ENCODE measurements around the gene AGBL1. TPM values are rescaled to one million over a fixed set of nuclear protein-coding genes. Genes with fewer than 3 reads are reported as not detected.

Gene AGBL1
- total RNA-seq, 1 experiment from 2014 or later = not detected

DNA sequence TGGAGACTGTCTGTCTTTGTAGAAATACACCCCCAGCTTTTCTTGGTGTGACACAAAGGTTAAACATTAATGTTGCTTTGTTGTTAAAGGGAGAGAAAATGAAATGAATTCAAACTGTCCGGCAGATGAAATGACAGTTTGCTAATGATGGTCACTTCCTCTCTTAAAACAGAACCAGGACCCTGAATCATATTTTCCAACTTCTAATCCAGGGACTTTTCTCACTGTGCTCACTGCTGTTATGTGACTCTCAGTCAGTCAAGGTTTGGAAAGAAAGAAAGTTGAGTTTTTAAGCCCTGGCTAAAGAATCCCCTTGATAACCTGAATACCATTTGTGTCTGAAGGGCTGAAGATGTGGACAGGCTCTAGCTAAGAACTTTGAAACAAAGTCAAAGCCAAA lies 215.8 kb downstream of the AGBL1 start:
- no peak overlapping the region for H2AFZ ChIP-seq (ENCODE audit: low read length)
- H3K4ac ChIP-seq (ENCODE audit: low read depth, low read length) = no peak overlapping the region
- no peaks in the 10 kb centered on the region for H3K9me3 Mint-ChIP-seq
- H2BK12ac ChIP-seq (ENCODE audit: insufficient read length, low read depth, low read length) = no peak overlapping the region
- H3K56ac ChIP-seq (ENCODE audit: insufficient read length, low read depth, low read length) = no peak overlapping the region
- H2BK15ac ChIP-seq (ENCODE audit: low read depth, low read length) = no peak overlapping the region
- H3K9ac ChIP-seq (ENCODE audit: extremely low read depth, insufficient read length, low read length) = no peak overlapping the region
- H3K27ac ChIP-seq (ENCODE audit: insufficient read length, low read depth, low read length) = no peak overlapping the region
- H4K8ac ChIP-seq (replicated peaks; ENCODE audit: insufficient read length, low read depth, low read length) = no peak overlapping the region
- no peak overlapping the region for H3K18ac ChIP-seq (ENCODE audit: insufficient read length, low read depth, low read length)
- no peak overlapping the region for H3K27ac Mint-ChIP-seq
- H3K4me1 Mint-ChIP-seq = peaks cover 26 to 40% of the 10 kb centered on the region in 2 experiments
- H3K27me3 ChIP-seq (ENCODE audit: insufficient read depth, low read length) = no peaks in the 10 kb centered on the region; the same call in 1 of the 2 replicates
- H2AK5ac ChIP-seq (ENCODE audit: insufficient read length, low read length) = no peak overlapping the region
- no CpG with 5 or more reads among the region's 1 CpG for WGBS (ENCODE audit: extremely low coverage, insufficient read length, low lambda C conversion rate)
- H3T11ph ChIP-seq (ENCODE audit: low read length) = no peak overlapping the region
- TF ChIP-seq, protein P1, sequence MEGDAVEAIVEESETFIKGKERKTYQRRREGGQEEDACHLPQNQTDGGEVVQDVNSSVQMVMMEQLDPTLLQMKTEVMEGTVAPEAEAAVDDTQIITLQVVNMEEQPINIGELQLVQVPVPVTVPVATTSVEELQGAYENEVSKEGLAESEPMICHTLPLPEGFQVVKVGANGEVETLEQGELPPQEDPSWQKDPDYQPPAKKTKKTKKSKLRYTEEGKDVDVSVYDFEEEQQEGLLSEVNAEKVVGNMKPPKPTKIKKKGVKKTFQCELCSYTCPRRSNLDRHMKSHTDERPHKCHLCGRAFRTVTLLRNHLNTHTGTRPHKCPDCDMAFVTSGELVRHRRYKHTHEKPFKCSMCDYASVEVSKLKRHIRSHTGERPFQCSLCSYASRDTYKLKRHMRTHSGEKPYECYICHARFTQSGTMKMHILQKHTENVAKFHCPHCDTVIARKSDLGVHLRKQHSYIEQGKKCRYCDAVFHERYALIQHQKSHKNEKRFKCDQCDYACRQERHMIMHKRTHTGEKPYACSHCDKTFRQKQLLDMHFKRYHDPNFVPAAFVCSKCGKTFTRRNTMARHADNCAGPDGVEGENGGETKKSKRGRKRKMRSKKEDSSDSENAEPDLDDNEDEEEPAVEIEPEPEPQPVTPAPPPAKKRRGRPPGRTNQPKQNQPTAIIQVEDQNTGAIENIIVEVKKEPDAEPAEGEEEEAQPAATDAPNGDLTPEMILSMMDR (conservative IDR thresholded peaks at IDR 0.05) = no peak
- H3K27me3 Mint-ChIP-seq (ENCODE audit: low read depth) = no peaks in the 10 kb centered on the region
- no peak overlapping the region for H4K91ac ChIP-seq (ENCODE audit: insufficient read length, low read depth, low read length)
- H3K14ac ChIP-seq (ENCODE audit: insufficient read depth, low read length) = no peak overlapping the region
- H2BK120ac ChIP-seq (ENCODE audit: low read depth, low read length, poor library complexity, severe bottlenecking) = no peak overlapping the region
- no peak for DNase-seq
- H3K4me1 ChIP-seq (ENCODE audit: insufficient read depth, low read length) = peaks cover 13% of the 10 kb centered on the region; the same call in 1 of the 2 replicates
- no peaks in the 10 kb centered on the region for H3K9me3 ChIP-seq (ENCODE audit: control insufficient read depth, low read depth, low read length)
- H3K79me2 ChIP-seq (ENCODE audit: insufficient read depth, low read length) = no peaks in the 10 kb centered on the region
- no peak overlapping the region for H3K23ac ChIP-seq (ENCODE audit: insufficient read length, low read depth, low read length)
- H4K5ac ChIP-seq (ENCODE audit: insufficient read length, low read depth, low read length) = no peak overlapping the region
- no peak overlapping the region for H3K4me2 ChIP-seq (ENCODE audit: insufficient read depth, insufficient read length, low read length)
- no peaks in the 10 kb centered on the region for H3K79me1 ChIP-seq (ENCODE audit: insufficient read depth, low read depth, low read length, poor library complexity, severe bottlenecking)
- H2BK5ac ChIP-seq (ENCODE audit: insufficient read length, low read length) = no peak overlapping the region
- H3K4me3 Mint-ChIP-seq = no peak overlapping the region
- H3K36me3 Mint-ChIP-seq (ENCODE audit: insufficient read depth in 1 of 3, low read depth in 3 of 3) = no peaks in the 10 kb centered on the region; a peak in 1 of 7 replicates
- H4K20me1 ChIP-seq (ENCODE audit: control insufficient read depth, insufficient read depth, insufficient read length) = no peaks in the 10 kb centered on the region
- H2BK20ac ChIP-seq (ENCODE audit: low read depth, low read length, poor library complexity, severe bottlenecking) = no peak overlapping the region
- H3K23me2 ChIP-seq (ENCODE audit: insufficient read length, low read depth, low read length, poor library complexity, severe bottlenecking) = no peaks in the 10 kb centered on the region

Data from H9 (cell line).